ENCODE results near the gene IL13.

The IL13 gene

DNA sequence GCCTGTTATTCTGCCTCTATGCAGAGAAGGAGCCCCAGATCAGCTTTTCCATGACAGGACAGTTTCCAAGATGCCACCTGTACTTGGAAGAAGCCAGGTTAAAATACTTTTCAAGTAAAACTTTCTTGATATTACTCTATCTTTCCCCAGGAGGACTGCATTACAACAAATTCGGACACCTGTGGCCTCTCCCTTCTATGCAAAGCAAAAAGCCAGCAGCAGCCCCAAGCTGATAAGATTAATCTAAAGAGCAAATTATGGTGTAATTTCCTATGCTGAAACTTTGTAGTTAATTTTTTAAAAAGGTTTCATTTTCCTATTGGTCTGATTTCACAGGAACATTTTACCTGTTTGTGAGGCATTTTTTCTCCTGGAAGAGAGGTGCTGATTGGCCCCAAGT lies 15.5 kb downstream of the IL13 start:
- DNase-seq: no peak

DNA sequence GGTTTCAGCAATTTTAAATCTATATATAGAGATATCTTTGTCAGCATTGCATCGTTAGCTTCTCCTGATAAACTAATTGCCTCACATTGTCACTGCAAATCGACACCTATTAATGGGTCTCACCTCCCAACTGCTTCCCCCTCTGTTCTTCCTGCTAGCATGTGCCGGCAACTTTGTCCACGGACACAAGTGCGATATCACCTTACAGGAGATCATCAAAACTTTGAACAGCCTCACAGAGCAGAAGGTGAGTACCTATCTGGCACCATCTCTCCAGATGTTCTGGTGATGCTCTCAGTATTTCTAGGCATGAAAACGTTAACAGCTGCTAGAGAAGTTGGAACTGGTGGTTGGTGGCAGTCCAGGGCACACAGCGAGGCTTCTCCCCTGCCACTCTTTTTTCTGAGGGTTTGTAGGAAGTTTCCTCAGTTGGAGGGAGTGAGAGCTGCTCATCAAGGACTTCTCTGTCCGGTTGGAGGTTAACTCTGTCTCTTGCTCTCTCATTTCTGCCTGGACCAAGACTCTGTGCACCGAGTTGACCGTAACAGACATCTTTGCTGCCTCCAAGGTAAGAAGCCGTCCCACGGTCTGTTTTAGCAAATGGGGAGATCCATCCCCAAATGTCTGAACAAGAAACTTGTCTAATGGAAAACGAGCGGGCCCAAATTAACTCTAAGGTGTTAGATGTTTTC lies 16.1 kb downstream of the IL13 start, which contains the start of gene IL4:
TSS of gene IL4 (plus strand) at position 51 of the 692 bp plus-strand sequence. CDS start at position 113, 62 bp downstream.
- no peak for DNase-seq

DNA sequence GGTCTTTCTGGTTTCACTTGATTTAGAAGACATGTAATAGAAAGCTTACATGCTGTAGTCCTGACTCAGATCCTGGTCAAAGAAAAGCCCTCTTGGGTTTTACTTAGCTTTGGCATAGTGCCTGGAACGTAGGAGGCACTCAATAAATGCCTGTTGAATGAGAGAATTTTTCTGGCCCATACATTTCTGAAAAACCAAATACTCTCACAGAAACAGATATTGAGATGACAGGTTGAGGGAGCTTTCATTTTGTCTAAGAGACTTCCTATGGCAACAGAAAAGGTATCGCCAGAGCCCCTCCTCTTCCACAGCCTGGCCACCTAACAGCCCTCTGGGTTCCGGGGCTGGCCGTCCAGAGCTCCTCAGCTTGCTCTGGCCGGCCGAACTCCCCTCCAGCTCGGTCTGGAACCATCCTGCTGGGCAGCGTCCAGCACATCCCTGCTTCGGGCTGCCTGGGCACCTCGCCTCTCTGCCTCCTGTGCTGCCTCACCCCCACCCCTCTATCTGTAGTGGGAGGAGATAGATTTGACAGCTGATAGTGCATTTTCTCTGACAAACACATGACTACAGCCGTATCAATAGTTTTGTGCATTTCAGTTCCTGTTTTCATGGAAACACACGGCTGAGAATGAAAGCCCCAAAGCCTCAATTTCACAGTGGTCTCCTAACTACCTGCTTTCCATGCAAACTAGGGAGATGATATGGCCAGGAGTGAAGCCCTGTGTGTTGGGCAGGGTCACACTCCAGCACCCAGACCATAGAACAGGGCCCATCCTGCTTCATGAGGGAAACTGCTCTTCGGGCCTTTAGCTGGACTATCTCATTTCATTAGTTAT lies 16.9 kb downstream of the IL13 start:
- DNase-seq: no peak

DNA sequence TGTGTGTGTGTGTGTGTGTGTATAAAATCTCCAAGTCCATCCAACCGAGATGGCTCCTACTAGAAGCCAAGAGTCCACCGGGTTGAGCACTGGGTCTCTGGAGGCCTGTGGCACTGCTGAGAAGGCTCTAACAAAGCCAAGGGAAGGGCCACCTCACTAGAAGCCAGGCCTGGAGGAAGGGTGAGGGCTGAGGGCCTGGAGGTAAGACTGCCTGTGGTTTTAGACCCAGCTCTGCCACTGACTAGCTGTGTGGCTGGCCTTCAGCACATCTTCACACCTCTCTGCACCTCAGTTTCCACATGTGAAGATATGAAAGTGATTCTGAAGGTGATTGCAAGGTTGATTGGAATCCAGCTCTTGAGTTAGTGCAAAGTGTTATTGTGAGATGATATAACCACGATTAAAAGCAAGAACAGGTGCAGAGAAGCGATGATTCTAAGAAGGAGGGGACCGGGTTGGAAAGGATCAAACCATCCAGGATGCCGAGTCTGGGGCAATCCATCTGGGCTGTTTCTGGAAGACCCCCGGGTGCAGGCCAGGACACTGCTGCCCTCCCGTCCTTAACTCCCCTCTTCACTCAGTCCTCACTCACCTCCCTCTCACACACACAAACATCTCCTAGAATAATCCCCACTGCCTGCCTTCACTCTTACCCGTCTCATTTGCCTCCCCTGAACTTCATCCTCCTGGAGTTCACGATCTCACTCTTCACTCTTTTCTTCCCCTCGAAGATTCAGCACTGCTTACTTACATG lies 18.1 kb downstream of the IL13 start:
- DNase-seq: no peak

DNA sequence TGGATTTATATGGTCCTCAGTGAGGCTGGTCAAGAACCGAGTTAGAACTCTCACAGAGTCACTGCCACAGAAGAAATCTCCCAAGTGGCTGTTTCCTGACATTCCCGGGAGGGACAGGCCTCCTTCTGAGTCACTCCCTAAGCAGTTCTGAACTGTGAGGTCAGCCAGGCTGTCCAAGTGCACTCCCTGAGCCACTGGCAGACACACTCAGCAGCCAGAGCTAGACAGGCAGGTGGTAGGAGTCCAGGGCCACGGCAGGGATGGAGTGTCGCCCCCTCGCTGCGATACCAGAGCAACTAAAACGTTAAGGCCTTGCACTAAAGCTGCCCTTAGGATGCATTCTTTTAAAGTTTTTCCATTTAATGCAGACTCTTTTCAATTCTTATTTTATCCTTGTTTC lies 19.2 kb downstream of the IL13 start:
- no peak for DNase-seq

DNA sequence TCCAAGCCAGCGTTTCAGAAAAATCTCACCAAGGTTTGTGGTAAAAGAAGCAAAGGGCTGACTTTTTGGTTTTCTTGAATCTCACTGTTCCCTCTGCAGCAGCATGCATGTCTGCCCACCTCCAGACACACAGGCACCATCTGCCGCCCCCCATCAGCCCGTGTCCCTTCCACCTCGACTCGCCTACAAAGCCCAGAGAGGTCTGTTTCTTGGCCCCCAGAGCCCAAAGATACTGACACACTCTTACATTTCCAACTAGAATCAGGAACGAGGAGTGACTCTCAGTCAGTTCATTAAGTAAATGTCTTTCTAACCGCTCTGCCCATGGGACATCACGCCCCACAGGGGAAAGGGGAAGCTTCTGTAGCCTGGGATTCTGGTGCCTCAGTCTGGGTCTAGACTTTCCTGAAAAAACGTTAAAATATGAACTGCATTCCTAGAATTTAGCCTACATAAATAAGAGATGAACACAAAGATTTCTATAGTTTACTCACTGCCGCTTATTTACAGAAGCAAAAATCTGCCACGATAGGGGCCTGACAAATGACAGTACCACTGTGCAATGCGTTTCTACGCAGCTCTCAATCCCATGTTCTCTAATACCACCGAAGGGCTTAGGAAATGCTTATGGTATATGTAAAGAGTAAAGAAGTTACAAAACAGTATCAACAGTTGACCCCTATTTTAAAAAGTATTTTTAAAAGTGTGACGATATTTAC lies 19.9 kb downstream of the IL13 start:
- no peak for DNase-seq

DNA sequence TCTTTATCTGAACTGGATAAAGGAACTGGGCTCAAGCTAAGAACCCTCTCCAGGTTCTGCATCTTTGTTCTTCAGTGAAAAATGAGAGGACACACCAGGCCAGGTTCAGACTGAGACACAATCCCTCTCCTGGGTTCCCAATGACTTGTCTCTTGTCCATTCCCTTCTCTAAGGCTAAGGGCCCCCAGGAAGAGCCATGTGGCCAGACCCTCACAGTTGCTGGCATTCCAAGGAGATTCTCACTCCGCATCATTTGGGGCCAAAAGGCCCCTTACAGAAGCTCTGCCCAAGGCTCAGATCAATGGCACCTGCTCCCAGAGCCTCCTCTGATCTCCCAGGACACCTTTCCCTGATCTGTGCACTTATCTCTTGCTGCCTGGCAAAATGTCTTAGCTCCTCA lies 20.8 kb downstream of the IL13 start:
- DNase-seq: no peak

DNA sequence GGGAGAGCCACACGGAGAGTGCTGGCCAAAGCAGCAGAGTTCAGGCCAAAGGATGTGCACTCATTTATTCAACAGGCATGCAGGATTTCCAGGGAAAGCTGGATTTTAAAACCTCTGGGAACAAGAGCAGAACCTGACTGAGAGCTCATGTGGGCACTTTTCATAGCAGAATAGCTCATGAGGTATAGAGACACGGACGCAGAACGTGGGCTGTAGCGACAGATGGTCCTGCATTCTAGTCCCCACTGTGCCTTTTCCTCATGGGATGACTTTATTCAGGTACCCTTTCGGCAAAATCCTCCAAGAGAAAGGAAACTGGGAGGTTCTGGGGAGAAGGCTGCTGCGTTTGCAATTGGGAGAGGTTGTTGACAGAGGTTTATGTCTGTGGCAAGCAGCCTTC lies 21.2 kb downstream of the IL13 start:
- no peak for DNase-seq

DNA sequence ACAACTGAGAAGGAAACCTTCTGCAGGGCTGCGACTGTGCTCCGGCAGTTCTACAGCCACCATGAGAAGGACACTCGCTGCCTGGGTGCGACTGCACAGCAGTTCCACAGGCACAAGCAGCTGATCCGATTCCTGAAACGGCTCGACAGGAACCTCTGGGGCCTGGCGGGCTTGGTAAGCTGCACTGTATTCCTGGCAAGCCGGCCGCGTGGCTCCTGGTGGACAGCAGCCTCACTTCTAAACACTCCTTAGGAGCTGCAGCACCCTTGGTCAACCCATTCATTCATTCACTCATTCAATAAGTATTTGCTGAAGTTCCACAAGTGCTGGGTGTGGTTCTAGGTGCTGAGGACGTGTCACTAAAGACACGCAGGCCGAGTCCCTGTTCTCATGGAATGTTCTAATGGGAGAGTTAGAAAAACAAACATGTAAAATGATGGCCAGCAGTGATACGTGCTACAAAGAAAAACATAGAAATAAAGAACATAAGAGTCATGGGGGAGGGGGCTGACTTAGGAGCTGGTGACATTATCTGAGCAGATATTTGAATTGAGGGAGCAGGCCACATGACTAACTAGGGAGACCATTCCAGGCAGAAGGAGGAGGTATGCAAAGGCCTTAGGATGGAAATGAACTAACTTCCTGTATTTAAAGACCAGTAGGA lies 21.9 kb downstream of the IL13 start:
- no peak for DNase-seq

DNA sequence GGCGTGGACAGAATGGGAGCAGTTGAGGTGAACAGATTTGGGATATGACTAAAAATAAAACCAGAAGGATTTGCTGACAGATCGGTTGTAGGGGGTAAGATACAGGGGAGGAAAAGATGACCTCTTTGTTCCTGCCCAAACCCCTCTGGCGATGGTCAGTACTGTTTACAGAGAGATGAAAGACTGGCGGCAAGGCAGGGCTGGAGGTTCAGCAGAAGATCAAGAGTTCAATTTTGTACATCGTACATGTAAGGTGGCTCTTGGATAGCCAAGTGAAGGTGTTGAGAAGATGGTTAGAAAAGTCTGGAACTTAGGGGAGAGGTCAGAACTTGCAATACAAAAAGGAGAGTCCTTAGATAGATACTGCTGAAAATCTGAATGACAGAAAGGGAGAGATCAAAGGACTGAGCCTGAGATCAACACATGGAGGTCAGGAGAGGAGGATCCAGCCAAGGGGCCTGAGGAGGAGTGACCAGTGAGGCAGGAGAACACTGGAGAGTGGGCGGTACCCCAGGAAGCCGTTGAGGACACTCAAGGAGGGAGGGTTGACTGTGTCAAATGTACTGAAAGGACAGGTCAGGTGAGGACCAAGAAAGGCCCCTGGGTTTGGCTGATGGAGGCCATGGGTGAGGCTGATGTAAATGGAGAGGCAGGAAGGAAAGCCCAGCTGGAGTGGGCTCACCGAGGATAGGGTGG lies 23.0 kb downstream of the IL13 start:
- DNase-seq: no peak

DNA sequence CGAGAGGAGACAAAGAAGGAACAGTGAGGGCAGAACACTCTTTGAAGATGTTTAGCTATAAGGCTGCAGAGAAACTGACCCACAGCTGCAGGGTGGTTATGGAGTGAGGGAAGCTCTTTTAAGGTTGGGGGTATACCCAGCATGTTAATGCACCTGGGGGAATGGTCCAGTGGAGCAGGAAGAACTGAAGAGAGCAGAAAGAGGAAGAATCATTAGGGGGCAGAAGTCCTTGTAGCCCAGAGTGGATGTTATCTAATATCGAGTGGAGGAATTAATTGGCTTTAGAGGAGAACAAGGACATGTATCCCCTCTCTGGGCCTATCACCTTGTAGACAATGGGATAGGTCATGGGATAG lies 23.5 kb downstream of the IL13 start:
- no peak for DNase-seq

DNA sequence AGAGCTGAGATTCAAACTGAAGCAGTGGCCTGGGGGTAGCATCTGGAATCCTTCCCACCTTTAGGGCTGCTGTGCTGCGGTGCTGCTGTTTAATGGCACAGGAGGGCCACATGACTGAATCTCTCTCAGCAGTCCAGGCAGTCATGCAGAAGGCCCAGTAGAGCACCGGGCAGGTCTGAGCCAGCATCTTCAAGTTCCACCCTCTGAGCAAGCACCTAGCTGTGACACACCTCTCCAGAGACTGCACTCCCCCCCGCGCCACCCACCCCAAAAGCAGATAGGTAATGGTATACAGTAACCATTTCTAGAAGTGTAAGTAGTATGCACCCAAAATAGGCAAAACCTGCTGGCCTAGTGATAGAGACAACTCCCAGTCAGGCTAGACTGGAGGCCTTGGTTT lies 24.0 kb downstream of the IL13 start:
- DNase-seq: no peak

DNA sequence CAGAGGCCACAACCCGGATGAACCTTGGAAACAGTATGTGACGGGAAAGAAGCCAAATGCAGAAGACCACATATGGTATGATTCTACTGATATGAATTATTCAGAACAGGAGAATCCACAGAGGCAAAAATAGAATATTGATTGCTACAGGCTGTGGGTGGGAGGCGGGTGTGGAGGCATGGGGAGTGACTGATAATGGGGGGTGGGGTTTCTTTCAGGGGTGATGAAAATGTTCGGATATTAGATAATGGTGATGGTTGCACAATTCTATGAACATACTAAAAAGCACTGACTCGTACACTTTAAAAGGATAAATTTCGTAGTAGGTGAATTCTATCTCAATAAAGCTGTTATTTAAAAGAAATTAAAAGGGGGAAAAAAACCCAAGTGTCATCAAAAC lies 26.5 kb downstream of the IL13 start:
- DNase-seq: no peak

DNA sequence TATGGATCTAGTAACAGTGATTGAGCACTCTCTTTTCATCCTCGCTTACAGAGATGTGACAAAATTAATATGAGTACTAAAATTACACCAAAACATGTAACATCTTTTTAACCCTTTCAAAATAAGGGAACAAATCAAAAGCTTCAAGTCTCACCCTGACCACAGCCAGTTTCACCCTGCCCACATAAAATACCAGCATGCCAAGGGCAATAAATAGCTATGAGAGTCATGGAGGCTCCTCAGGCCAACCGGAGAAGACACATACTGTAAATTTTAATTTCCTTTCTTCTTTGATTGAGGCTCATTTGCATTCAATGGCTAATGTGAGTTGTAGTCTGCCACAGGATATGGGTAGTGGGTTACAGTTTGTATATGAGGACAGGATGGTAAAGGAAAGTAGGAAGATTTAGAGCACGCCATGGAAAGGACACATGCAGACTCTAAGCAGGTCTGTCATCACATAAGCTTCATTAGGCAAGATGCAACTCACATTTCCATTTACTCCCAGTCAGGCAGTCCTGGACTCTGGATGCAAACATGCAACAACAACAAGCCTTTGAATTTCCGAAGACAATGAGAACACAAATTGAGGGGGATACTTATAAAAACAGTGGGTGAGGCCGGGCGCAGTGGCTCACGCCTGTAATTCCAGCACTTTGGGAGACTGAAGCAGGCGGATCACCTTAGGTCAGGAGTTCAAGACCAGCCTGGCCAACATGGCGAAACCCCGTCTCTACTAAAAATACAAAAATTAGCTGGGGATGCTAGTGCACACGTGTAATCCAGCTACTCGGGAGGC lies 27.1 kb downstream of the IL13 start:
- no peak for DNase-seq

DNA sequence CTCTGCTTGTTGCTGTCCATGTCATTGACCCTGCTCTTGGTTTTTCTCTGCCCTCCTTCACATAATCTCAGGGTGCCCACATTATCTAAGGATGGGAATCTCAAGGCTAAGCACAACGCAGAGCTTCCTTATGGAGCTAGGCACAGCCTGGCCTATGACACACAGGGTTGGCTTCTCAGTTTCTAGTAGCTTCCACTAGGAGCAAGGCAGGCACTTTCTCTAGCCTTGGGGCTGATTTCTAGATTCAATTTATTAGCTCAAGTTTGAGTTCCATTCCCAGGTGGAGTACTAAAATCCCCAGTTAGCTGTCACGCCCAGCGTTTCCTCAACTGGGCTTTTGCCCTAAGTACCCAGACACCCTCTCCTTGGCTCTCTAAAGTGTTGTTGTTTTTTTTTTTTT lies 28.2 kb downstream of the IL13 start:
- DNase-seq: no peak

DNA sequence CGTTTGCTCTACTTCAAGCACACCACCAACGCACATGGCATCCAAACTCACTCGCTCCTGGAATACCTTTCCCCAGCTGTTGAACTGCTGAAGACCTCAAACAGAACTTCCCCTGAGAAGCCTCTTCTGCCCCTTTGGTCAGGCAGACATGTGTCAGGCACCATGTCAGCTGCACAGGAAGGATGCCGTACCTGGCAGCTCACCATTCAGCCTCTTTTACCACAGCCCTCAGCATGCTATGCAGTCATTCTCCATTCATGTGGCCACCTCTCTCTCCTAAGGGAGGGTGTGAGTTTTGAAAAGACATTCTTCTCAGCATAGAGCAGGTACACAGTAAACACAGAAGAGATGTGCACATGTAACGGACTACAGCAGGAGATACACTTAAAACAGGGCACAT lies 30.0 kb downstream of the IL13 start:
- DNase-seq: no peak

DNA sequence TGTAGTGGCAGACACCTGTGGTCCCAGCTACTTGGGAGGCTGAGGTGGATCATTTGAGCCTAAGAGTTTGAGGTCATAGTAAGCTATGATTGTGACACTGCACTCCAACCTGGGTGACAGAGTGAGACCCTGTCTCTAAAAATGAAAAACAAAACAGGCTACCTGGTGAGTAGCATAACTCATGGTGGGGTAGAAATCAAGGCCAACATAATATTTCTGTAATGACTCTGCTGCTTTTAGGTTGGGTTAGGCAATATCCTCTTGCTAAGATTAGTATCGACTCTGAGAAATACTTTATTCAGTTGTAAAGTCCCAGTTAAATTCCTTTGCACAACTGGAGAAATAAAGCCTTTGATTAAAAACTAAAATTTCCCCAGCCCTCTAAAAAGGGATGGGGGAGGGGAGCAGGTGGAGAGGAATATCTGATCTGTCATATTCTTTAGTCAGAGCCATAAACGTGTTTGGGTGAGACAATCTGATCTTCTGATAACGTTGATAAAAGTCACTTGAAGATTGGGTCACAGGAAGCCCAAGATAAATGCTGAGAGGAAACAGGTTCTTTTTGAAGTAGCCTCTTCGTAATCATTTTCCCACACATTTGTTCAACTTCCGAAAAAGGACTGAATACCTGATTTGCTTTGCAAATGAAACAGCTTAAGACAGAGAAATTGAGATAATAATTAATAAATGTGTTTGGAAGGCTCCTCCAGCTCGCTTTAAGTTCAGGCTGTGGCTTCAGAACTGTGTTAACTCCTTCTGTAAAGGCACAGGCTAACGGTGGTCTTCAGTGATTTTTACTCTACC lies 30.8 kb downstream of the IL13 start:
- no peak for DNase-seq

DNA sequence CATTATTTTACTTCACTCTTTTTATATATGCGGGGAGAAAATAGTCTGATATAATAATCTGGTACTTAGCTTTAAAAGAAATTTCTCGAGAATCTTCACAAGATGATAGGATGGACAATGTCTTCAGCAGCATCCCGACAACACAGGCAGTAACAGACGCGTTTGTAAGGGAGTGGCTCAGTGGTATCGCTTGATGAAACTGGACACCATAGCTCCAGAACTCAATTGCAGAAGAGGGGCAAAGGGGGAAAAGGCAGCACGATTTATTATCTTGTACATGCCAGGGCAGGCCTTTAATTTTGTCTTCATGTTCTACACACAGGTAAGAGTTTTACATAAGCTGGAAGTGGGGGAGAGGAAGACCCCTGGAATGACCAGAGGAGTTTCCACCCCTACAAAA lies 31.5 kb downstream of the IL13 start:
- no peak for DNase-seq

DNA sequence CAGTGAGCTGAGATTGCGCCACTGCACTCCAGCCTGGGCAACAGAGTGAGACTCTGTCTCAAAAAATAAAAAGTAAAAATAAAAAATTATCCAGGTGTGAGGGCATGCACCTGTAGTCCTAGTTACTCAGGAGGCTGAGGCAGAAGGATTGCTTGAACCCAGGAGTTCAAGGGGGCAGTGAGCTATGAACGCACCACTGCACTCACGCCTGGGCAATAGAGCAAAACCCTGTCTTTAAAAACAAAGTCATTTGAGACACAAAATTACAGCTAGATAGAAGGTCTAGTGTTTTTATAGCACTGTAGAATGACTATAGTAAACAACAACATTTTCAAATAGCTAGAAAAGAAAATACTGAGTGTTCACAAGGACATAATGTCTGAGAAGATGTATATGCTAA lies 32.2 kb downstream of the IL13 start:
- DNase-seq: no peak

All from DMS79 treated with DMSO at 0.1 percent for 48 hours (cell line).